ENCODE results near the gene DNAH14.

DNAH14 gene

GRCh38 chr1:225415307-225415706, 485.8 kb downstream of the DNAH14 start:
- H2AK5ac ChIP-seq (ENCODE audit: low read length) = no peak overlapping the region
- H3K9ac ChIP-seq (ENCODE audit: low read length) = no peak overlapping the region
- H3K27me3 ChIP-seq (ENCODE audit: insufficient read depth, low read length, poor library complexity) = no peaks in the 10 kb centered on the region
- no peak overlapping the region for H3K4me3 ChIP-seq (ENCODE audit: low read length)
- no peak overlapping the region for H3K4me2 ChIP-seq (ENCODE audit: low read length)
- H3K18ac ChIP-seq (ENCODE audit: low read length) = no peak overlapping the region
- H2BK15ac ChIP-seq (replicated peaks; ENCODE audit: low read depth) = no peak overlapping the region
- H3K36me3 ChIP-seq (ENCODE audit: control insufficient read depth, insufficient read depth, low read length) = no peaks in the 10 kb centered on the region
- no peak overlapping the region for H3K4ac ChIP-seq (ENCODE audit: low read depth, low read length)
- peaks cover 9% of the 10 kb centered on the region for H3K79me1 ChIP-seq (ENCODE audit: low read length)
- H3K56ac ChIP-seq (ENCODE audit: low read length) = no peak overlapping the region
- no peak overlapping the region for H2BK120ac ChIP-seq (ENCODE audit: low read depth, low read length)
- no peak overlapping the region for H4K8ac ChIP-seq (ENCODE audit: low read depth, low read length)
- H3K23ac ChIP-seq (ENCODE audit: low read length) = no peak overlapping the region
- no peak overlapping the region for H2BK5ac ChIP-seq (ENCODE audit: low read length)
- peaks cover 11% of the 10 kb centered on the region for H3K4me1 ChIP-seq (ENCODE audit: control insufficient read depth, low read depth, low read length)
- no peak overlapping the region for H4K5ac ChIP-seq (ENCODE audit: low read length)
- no peak for DNase-seq
- WGBS (ENCODE audit: extremely low coverage, insufficient coverage, low lambda C conversion rate) = no CpG with 5 or more reads among the region's 4 CpGs
- no peak overlapping the region for H3K27ac ChIP-seq (ENCODE audit: low read depth, low read length)
- peaks cover 9% of the 10 kb centered on the region for H3K79me2 ChIP-seq (ENCODE audit: control insufficient read depth, insufficient read depth, low read length)

- no peak overlapping the region for H2BK120ac ChIP-seq (ENCODE audit: low read depth, low read length)
- no peak overlapping the region for H2BK15ac ChIP-seq (replicated peaks; ENCODE audit: low read depth)
- no peak overlapping the region for H3K4me3 ChIP-seq (ENCODE audit: low read length)
- no peaks in the 10 kb centered on the region for H3K27me3 ChIP-seq (ENCODE audit: insufficient read depth, low read length, poor library complexity)
- no peak overlapping the region for H3K18ac ChIP-seq (ENCODE audit: low read length)
- no peak overlapping the region for H2BK5ac ChIP-seq (ENCODE audit: low read length)
- H4K8ac ChIP-seq (ENCODE audit: low read depth, low read length) = no peak overlapping the region
- no peak overlapping the region for H3K56ac ChIP-seq (ENCODE audit: low read length)
- no peak overlapping the region for H3K4me2 ChIP-seq (ENCODE audit: low read length)
- H3K27ac ChIP-seq (ENCODE audit: low read depth, low read length) = no peak overlapping the region
- no peaks in the 10 kb centered on the region for H3K36me3 ChIP-seq (ENCODE audit: control insufficient read depth, insufficient read depth, low read length)
- peak; percentile 50 for DNase-seq
- no peak overlapping the region for H3K23ac ChIP-seq (ENCODE audit: low read length)
- no peak overlapping the region for H3K4ac ChIP-seq (ENCODE audit: low read depth, low read length)
- no peak overlapping the region for H3K9ac ChIP-seq (ENCODE audit: low read length)
- H3K79me1 ChIP-seq (ENCODE audit: low read length) = peaks cover 9% of the 10 kb centered on the region
- no peak overlapping the region for H4K5ac ChIP-seq (ENCODE audit: low read length)
- peaks cover 11% of the 10 kb centered on the region for H3K4me1 ChIP-seq (ENCODE audit: control insufficient read depth, low read depth, low read length)
- H3K79me2 ChIP-seq (ENCODE audit: control insufficient read depth, insufficient read depth, low read length) = peaks cover 10% of the 10 kb centered on the region
- WGBS (ENCODE audit: extremely low coverage, insufficient coverage, low lambda C conversion rate) = no CpG with 5 or more reads among the region's 11 CpGs
- no peak overlapping the region for H2AK5ac ChIP-seq (ENCODE audit: low read length)
Observed at GRCh38 chr1:225415967-225416745, 486.7 kb downstream of the DNAH14 start.

- no peak overlapping the region for H3K23ac ChIP-seq (ENCODE audit: low read length)
- no peak overlapping the region for H2BK15ac ChIP-seq (replicated peaks; ENCODE audit: low read depth)
- H4K5ac ChIP-seq (ENCODE audit: low read length) = no peak overlapping the region
- H3K4ac ChIP-seq (ENCODE audit: low read depth, low read length) = no peak overlapping the region
- no peak overlapping the region for H3K56ac ChIP-seq (ENCODE audit: low read length)
- no peaks in the 10 kb centered on the region for H3K27me3 ChIP-seq (ENCODE audit: insufficient read depth, low read length, poor library complexity)
- H3K27ac ChIP-seq (ENCODE audit: low read depth, low read length) = no peak overlapping the region
- H3K4me3 ChIP-seq (ENCODE audit: low read length) = no peak overlapping the region
- H3K9ac ChIP-seq (ENCODE audit: low read length) = no peak overlapping the region
- no peaks in the 10 kb centered on the region for H3K36me3 ChIP-seq (ENCODE audit: control insufficient read depth, insufficient read depth, low read length)
- no peak overlapping the region for H2AK5ac ChIP-seq (ENCODE audit: low read length)
- no peak overlapping the region for H4K8ac ChIP-seq (ENCODE audit: low read depth, low read length)
- no peak overlapping the region for H2BK5ac ChIP-seq (ENCODE audit: low read length)
- peaks cover 17% of the 10 kb centered on the region for H3K4me1 ChIP-seq (ENCODE audit: control insufficient read depth, low read depth, low read length)
- DNase-seq = no peak
- H3K79me1 ChIP-seq (ENCODE audit: low read length) = peaks cover 10% of the 10 kb centered on the region
- H2BK120ac ChIP-seq (ENCODE audit: low read depth, low read length) = no peak overlapping the region
- H3K79me2 ChIP-seq (ENCODE audit: control insufficient read depth, insufficient read depth, low read length) = peaks cover 22% of the 10 kb centered on the region
- no CpG with 5 or more reads among the region's 2 CpGs for WGBS (ENCODE audit: extremely low coverage, insufficient coverage, low lambda C conversion rate)
- no peak overlapping the region for H3K4me2 ChIP-seq (ENCODE audit: low read length)
- H3K18ac ChIP-seq (ENCODE audit: low read length) = no peak overlapping the region
Observed at GRCh38 chr1:225418059-225418458, 488.6 kb downstream of the DNAH14 start.

GRCh38 chr1:225418598-225418997, 489.1 kb downstream of the DNAH14 start:
- no peaks in the 10 kb centered on the region for H3K36me3 ChIP-seq (ENCODE audit: control insufficient read depth, insufficient read depth, low read length)
- peaks cover 27% of the 10 kb centered on the region for H3K79me2 ChIP-seq (ENCODE audit: control insufficient read depth, insufficient read depth, low read length)
- no peak overlapping the region for H2AK5ac ChIP-seq (ENCODE audit: low read length)
- H3K18ac ChIP-seq (ENCODE audit: low read length) = no peak overlapping the region
- no peak overlapping the region for H2BK5ac ChIP-seq (ENCODE audit: low read length)
- no peak overlapping the region for H3K4ac ChIP-seq (ENCODE audit: low read depth, low read length)
- H3K27ac ChIP-seq (ENCODE audit: low read depth, low read length) = no peak overlapping the region
- H3K27me3 ChIP-seq (ENCODE audit: insufficient read depth, low read length, poor library complexity) = no peaks in the 10 kb centered on the region
- no peak overlapping the region for H2BK15ac ChIP-seq (replicated peaks; ENCODE audit: low read depth)
- WGBS (ENCODE audit: extremely low coverage, insufficient coverage, low lambda C conversion rate) = no CpG with 5 or more reads among the region's 4 CpGs
- no peak overlapping the region for H3K23ac ChIP-seq (ENCODE audit: low read length)
- H2BK120ac ChIP-seq (ENCODE audit: low read depth, low read length) = no peak overlapping the region
- peak; percentile 14 for DNase-seq
- peaks cover 22% of the 10 kb centered on the region for H3K4me1 ChIP-seq (ENCODE audit: control insufficient read depth, low read depth, low read length)
- no peak overlapping the region for H4K8ac ChIP-seq (ENCODE audit: low read depth, low read length)
- no peak overlapping the region for H4K5ac ChIP-seq (ENCODE audit: low read length)
- H3K56ac ChIP-seq (ENCODE audit: low read length) = no peak overlapping the region
- no peak overlapping the region for H3K4me3 ChIP-seq (ENCODE audit: low read length)
- no peak overlapping the region for H3K9ac ChIP-seq (ENCODE audit: low read length)
- peaks cover 10% of the 10 kb centered on the region for H3K79me1 ChIP-seq (ENCODE audit: low read length)
- no peak overlapping the region for H3K4me2 ChIP-seq (ENCODE audit: low read length)

GRCh38 chr1:225422031-225422605, 492.6 kb downstream of the DNAH14 start:
- DNase-seq = no peak
- no CpG with 5 or more reads among the region's 14 CpGs for WGBS (ENCODE audit: extremely low coverage, insufficient coverage, low lambda C conversion rate)
- Histone ChIP-seq H3K18ac (ENCODE audit: low read length) (peak overlapping the region; percentile 83), H3K56ac (ENCODE audit: low read length) (no peak overlapping the region), H3K36me3 (ENCODE audit: control insufficient read depth, insufficient read depth, low read length) (no peaks in the 10 kb centered on the region), H4K5ac (ENCODE audit: low read length) (no peak overlapping the region), H2BK15ac (replicated peaks; ENCODE audit: low read depth) (no peak overlapping the region), H3K79me1 (ENCODE audit: low read length) (peaks cover 5% of the 10 kb centered on the region), H3K79me2 (ENCODE audit: control insufficient read depth, insufficient read depth, low read length) (peaks cover 51% of the 10 kb centered on the region), H3K27me3 (ENCODE audit: insufficient read depth, low read length, poor library complexity) (no peaks in the 10 kb centered on the region), H3K4me2 (ENCODE audit: low read length) (no peak overlapping the region), H2AK5ac (ENCODE audit: low read length) (no peak overlapping the region), H3K4me1 (ENCODE audit: control insufficient read depth, low read depth, low read length) (peaks cover 24% of the 10 kb centered on the region), H3K23ac (ENCODE audit: low read length) (no peak overlapping the region), H3K27ac (ENCODE audit: low read depth, low read length) (no peak overlapping the region), H2BK5ac (ENCODE audit: low read length) (no peak overlapping the region), H2BK120ac (ENCODE audit: low read depth, low read length) (no peak overlapping the region), H3K9ac (ENCODE audit: low read length) (no peak overlapping the region), H4K8ac (ENCODE audit: low read depth, low read length) (no peak overlapping the region), H3K4me3 (ENCODE audit: low read length) (no peak overlapping the region), H3K4ac (ENCODE audit: low read depth, low read length) (peak overlapping the region; percentile 8)

All from mesendoderm (in vitro differentiated cells).